Mesothelial cell of epicardium (in vitro differentiated cells): ENCODE measurements around the gene TCP11L1. TPM values are rescaled to one million over a fixed set of nuclear protein-coding genes. Genes with fewer than 3 reads are reported as not detected.
"Not testable (repeated sequence)": the region's sequence is repeated elsewhere in the genome, so short reads cannot be mapped to it uniquely, and the experiment has no call there.

Experiments used
- DNase-seq, 2 experiments: peaks; one replicate each; pipeline ENCODE4 v3.0.0; 2021; ENCODE audit warnings: low spot score in 2 of 2; ENCODE audit not compliant: unreplicated experiment in 2 of 2
- H3K27ac Mint-ChIP-seq: 2 replicates; pipeline ENCODE4 v1.8.0; 2021; ENCODE audit warnings: mixed read lengths
- H3K27me3 Mint-ChIP-seq: 2 replicates; pipeline ENCODE4 v1.8.0; 2021; ENCODE audit warnings: low read depth, mixed read lengths
- H3K36me3 Mint-ChIP-seq: 2 replicates; pipeline ENCODE4 v1.8.0; 2021; ENCODE audit warnings: mixed read lengths
- H3K4me1 Mint-ChIP-seq: 2 replicates; pipeline ENCODE4 v1.8.0; 2021; ENCODE audit warnings: mixed read lengths
- H3K4me3 Mint-ChIP-seq: 2 replicates; pipeline ENCODE4 v1.8.0; 2021; ENCODE audit warnings: mild to moderate bottlenecking, moderate library complexity, mixed read lengths
- H3K9me3 Mint-ChIP-seq: 2 replicates; pipeline ENCODE4 v1.8.0; 2021; ENCODE audit warnings: mixed read lengths
- CTCF ChIP-seq: fragments of 200-600 bp; sonication (generic); IDR thresholded peaks from one replicate; pipeline ENCODE4 v1.5.0; 2021; ENCODE audit warnings: antibody characterized with exemption; ENCODE audit not compliant: unreplicated experiment
- total RNA-seq: library from RNA; stranded (reverse); gene quantifications from 3 replicates; pipeline ENCODE4 v1.2.1, GENCODE V29; 2021

TCP11L1 gene
- total RNA-seq, 1 donor from 2014 or later, result 20.3 TPM

GRCh38 chr11:33044285-33044756 is 4.9 kb downstream of the TCP11L1 start:
- DNase-seq, result no peak

GRCh38 chr11:33045551-33046255 is 6.3 kb downstream of the TCP11L1 start:
- Mint-ChIP-seq H3K9me3 (peaks cover 5% of the 10 kb centered on the region), H3K4me1 (peaks cover 19% of the 10 kb centered on the region), H3K27me3 (no peaks in the 10 kb centered on the region), H3K36me3 (peaks cover 30% of the 10 kb centered on the region), H3K27ac (no peak overlapping the region), H3K4me3 (no peak overlapping the region)
- TF ChIP-seq CTCF, result no peak
- DNase-seq, result no peak

More at GRCh38 chr11:33044285-33044756, 4.9 kb downstream of the TCP11L1 start:
- Mint-ChIP-seq H3K9me3 (peaks cover 5% of the 10 kb centered on the region), H3K27ac (peak overlapping the region; percentile 26), H3K4me1 (peaks cover 25% of the 10 kb centered on the region), H3K36me3 (peaks cover 30% of the 10 kb centered on the region), H3K27me3 (no peaks in the 10 kb centered on the region), H3K4me3 (no peak overlapping the region)
- no peak for TF ChIP-seq CTCF

GRCh38 chr11:33048701-33049100 is 9.3 kb downstream of the TCP11L1 start:
- H3K4me3 Mint-ChIP-seq, H3K4me1 Mint-ChIP-seq, DNase-seq, H3K27ac Mint-ChIP-seq, H3K27me3 Mint-ChIP-seq, H3K9me3 Mint-ChIP-seq: not testable (repeated sequence)
- peaks cover 30% of the 10 kb centered on the region for H3K36me3 Mint-ChIP-seq

GRCh38 chr11:33049565-33050408 is 10.4 kb downstream of the TCP11L1 start:
- peaks cover 30% of the 10 kb centered on the region for H3K36me3 Mint-ChIP-seq
- not testable (repeated sequence) for H3K4me1 Mint-ChIP-seq, H3K9me3 Mint-ChIP-seq, H3K27me3 Mint-ChIP-seq, H3K4me3 Mint-ChIP-seq, H3K27ac Mint-ChIP-seq, DNase-seq

- Mint-ChIP-seq H3K27ac (no peak overlapping the region), H3K36me3 (peaks cover 17% of the 10 kb centered on the region)
Measured at GRCh38 chr11:33052231-33052630, 12.9 kb downstream of the TCP11L1 start.

GRCh38 chr11:33055375-33055774 is 16.0 kb downstream of the TCP11L1 start:
- H3K36me3 Mint-ChIP-seq, result peaks cover 18% of the 10 kb centered on the region
- no peak for TF ChIP-seq CTCF

More at GRCh38 chr11:33052231-33052630, 12.9 kb downstream of the TCP11L1 start:
- Mint-ChIP-seq H3K27me3 (no peaks in the 10 kb centered on the region), H3K4me3 (no peak overlapping the region), H3K4me1 (peaks cover 12% of the 10 kb centered on the region), H3K9me3 (no peaks in the 10 kb centered on the region)
- no peak for DNase-seq
- no peak for TF ChIP-seq CTCF

More at GRCh38 chr11:33055375-33055774, 16.0 kb downstream of the TCP11L1 start:
- H3K9me3 Mint-ChIP-seq, result no peaks in the 10 kb centered on the region
- no peak for DNase-seq
- no peaks in the 10 kb centered on the region for H3K27me3 Mint-ChIP-seq
- peaks cover 25% of the 10 kb centered on the region for H3K4me1 Mint-ChIP-seq
- H3K27ac Mint-ChIP-seq, result no peak overlapping the region
- H3K4me3 Mint-ChIP-seq, result no peak overlapping the region
